Coronary artery (tissue), 2 donors: ENCODE measurements around the gene TMEM39B.

Source experiments
- DNase-seq: peaks from one replicate; pipeline ENCODE4 v3.0.0-alpha.2; 2017; ENCODE audit warnings: low spot score
- H3K27ac ChIP-seq, 2 donors: fragments of 200-600 bp; sonication (generic); one replicate each; pipeline ENCODE4 v1.5.1; 2016 to 2019
- H3K4me3 ChIP-seq: fragments of 200-600 bp; sonication (generic); 2 replicates; pipeline ENCODE4 v1.5.1; 2016; ENCODE audit warnings: mild to moderate bottlenecking, moderate library complexity
- TF ChIP-seq, protein P1 (sequence below): fragments of 200-600 bp; sonication (generic); IDR thresholded peaks from one replicate; pipeline ENCODE4 v1.5.1; 2019; ENCODE audit warnings: antibody characterized with exemption

TMEM39B gene

DNA sequence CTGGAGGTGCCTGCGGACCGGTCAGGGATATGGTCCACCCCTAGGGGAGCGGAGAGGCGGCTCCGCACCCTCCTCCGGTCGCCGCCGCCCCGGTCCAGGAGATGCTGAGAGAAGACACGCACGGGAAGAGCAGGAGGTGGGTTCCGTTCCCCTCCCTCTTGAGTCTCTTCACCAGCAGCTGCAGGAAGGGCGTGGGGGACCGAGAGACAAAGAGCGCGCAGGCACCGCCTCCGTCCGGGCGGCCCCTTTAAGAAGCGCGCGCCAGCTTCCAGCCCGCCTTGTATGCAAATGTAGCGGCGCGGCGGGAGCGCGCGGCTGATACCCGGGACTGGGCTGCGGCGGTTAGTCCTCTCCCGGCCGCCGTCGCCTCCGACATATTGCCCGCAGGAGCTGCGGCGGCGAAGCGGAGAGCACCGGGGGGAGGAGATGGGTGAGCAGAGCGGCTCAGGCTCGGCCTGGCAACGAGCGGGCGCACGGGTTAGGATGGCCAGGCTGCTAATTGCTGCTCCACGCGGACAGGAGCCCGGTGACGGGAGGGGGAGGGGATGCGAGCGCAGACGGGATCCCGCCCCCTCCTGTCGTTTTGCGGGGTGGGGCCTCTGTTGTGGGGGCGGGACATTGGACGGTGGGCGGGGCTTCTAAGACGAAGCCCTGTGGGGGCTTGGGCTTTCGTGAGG lies at the start of gene TMEM39B:
TMEM39B (plus strand) TSS at position 318 of the 677 bp plus-strand sequence; CDS start at position 427, 109 bp downstream.
- peak within 1 kb of the TSS; percentile 91 to 98 for H3K27ac ChIP-seq
- TF ChIP-seq, protein P1, sequence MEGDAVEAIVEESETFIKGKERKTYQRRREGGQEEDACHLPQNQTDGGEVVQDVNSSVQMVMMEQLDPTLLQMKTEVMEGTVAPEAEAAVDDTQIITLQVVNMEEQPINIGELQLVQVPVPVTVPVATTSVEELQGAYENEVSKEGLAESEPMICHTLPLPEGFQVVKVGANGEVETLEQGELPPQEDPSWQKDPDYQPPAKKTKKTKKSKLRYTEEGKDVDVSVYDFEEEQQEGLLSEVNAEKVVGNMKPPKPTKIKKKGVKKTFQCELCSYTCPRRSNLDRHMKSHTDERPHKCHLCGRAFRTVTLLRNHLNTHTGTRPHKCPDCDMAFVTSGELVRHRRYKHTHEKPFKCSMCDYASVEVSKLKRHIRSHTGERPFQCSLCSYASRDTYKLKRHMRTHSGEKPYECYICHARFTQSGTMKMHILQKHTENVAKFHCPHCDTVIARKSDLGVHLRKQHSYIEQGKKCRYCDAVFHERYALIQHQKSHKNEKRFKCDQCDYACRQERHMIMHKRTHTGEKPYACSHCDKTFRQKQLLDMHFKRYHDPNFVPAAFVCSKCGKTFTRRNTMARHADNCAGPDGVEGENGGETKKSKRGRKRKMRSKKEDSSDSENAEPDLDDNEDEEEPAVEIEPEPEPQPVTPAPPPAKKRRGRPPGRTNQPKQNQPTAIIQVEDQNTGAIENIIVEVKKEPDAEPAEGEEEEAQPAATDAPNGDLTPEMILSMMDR: no peak
- DNase-seq: peak; percentile 95
- peak within 1 kb of the TSS; percentile 91 for H3K4me3 ChIP-seq

GRCh38 chr1:32023351-32023750 lies 49.4 kb upstream of the TMEM39B start:
- TF ChIP-seq, protein P1: no peak
- no peak for DNase-seq
- Histone ChIP-seq H3K27ac (peak overlapping the region in 1 of 2 donors; percentile 20), H3K4me3 (no peak overlapping the region)

DNA sequence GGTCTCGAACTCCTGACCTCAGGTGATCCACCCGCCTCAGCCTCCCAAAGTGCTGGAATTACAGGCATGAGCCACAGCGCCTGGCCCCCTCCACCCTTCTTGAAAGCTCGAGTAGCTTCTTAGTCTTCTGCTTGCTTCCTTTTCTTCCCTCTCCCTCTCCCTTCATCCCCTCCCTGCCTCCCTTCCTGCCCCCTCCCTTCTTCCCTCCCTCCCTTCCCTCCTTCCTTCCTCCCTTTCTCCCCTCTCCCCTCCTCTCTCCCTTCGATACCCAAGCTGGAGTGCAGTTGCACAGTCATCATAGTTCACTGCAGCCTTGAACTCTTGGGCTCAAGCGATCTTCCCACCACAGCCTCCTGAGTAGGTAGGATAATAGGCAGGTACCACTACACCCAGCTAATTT lies 47.2 kb upstream of the TMEM39B start:
- Histone ChIP-seq H3K4me3 (no peak overlapping the region), H3K27ac (no peak overlapping the region)
- DNase-seq: no peak
- TF ChIP-seq, protein P1: no peak

DNA sequence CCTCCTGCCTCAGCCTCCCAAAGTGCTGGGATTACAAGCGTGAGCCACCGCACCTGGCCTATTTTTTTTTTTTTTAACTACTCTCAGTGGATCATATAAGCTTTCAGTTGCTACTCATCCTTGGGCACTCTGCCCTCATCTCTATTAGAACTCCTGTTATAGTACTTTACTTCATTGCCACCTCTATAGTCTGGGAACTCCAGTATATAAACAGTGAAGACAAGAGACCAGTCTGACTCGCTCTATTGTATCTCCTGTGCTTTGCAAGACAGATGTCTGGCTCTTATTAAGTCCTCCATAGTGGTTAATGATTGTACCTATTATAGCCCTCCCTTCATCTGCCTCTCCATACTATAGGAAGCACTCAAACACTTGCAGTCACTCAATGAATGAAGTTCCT lies 44.0 kb upstream of the TMEM39B start:
- no peak for DNase-seq
- TF ChIP-seq, protein P1: no peak
- Histone ChIP-seq H3K4me3 (no peak overlapping the region), H3K27ac (no peak overlapping the region)

DNA sequence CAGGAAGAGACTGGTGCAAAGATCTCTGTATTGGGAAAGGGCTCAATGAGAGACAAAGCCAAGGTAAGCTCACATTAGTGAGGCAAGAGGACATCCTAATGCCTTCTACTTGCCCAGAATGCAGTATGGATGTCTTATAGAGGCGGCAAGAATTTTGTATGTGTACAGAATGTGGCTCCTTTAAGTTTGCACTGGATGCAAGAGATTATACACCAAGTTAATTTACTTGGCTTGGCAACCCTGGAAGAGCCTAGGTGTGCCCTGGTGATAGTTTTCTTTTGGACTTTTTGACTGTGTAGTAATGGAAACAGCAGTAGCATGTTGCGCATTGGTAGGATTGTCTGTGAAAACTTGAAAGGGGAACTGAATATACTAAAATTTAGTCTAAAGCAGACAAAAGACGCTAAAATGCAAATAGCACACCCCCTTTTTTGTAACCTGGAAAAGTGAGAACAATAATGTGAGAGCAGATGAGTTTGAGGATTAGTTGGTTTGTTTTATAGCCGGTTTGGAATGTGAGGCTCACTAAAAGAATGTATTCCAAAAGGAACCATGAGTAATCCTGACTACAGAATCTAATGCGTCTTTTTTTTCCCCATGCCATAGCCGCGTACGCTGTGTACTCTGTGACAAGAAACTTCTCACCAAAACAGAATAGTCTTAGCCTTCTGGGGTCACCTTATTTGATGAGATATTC lies 41.0 kb upstream of the TMEM39B start:
- TF ChIP-seq, protein P1: no peak
- DNase-seq: no peak
- Histone ChIP-seq H3K4me3 (no peak overlapping the region), H3K27ac (peak overlapping the region in 1 of 2 donors; percentile 41)

GRCh38 chr1:32032275-32032615 lies 40.5 kb upstream of the TMEM39B start:
- H3K27ac ChIP-seq: peak overlapping the region in 1 of 2 donors; percentile 41
- DNase-seq: no peak
- TF ChIP-seq, protein P1: no peak
- H3K4me3 ChIP-seq: no peak overlapping the region

DNA sequence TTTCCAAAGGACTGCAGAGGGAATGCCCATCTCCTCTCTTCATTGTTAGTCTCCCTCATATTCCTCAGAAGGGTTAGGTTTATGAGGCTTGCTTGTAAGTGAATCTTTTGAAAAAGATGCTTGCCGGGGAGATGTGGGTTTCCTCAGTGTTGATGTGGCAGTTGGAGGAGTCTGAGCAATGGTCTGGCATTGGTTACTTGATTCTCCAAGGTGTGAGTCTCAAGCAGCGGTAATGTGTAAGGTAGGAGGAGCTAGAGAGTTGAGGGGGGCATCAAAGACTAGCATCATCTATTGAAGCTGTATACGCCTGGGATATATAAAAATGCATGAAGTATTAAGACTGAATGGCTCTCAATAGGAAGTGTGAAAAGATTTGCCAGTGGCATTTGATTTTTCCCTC lies 37.6 kb upstream of the TMEM39B start:
- DNase-seq: no peak
- TF ChIP-seq, protein P1: no peak
- H3K4me3 ChIP-seq: no peak overlapping the region
- no peak overlapping the region for H3K27ac ChIP-seq
